HG02763 (cell line): Measurements from ENCODE around the gene ASB5.

Experiments
- ATAC-seq: cut with Tn5 transposase; IDR thresholded peaks from one replicate; pipeline ENCODE4 v1.9.1; 2021; ENCODE audit warnings: mild to moderate bottlenecking, moderate library complexity; ENCODE audit not compliant: unreplicated experiment

ASB5 gene

DNA sequence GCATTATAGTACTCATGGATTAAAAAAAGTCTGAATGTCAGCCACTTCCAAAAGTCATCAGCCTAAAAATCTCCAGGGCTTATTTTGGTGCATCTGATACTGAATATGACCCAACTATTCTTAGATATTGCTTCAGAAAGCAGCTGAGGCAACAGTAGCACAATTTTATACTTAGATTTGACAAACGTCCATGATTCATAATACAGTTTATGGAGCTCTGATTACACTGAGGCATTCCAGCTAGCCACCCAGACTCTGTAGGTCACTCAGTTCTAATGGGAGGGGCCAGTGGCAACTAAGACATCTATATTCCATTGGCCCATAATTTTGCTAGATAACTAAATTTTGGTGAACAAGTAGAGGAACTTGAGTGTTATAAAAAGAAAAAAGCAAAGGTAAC lies 84.0 kb downstream of the ASB5 start:
- no peak for ATAC-seq
